Measurements from ENCODE around the gene RTN4R.
"Not testable (repeated sequence)": the region's sequence is repeated elsewhere in the genome, so short reads cannot be mapped to it uniquely, and the experiment has no call there.

- TF ChIP-seq CTCF (IDR thresholded peaks at IDR 0.05; ENCODE audit: control extremely low read depth in 1 of 3, insufficient read depth in 1 of 3, low read depth in 1 of 3, low read length in 3 of 3); POLR2A (IDR thresholded peaks at IDR 0.05; ENCODE audit: control extremely low read depth in 1 of 2, low read depth in 2 of 2, low read length in 2 of 2); EGR1 (IDR thresholded peaks at IDR 0.05; ENCODE audit: borderline replicate concordance, low read depth, low read length); GABPA (IDR thresholded peaks at IDR 0.05; ENCODE audit: borderline replicate concordance, insufficient read depth, low read length); TBP (IDR thresholded peaks at IDR 0.05; ENCODE audit: low read depth, low read length); EP300 (IDR thresholded peaks at IDR 0.05; ENCODE audit: borderline replicate concordance in 1 of 2, low read depth in 2 of 2, low read length in 2 of 2); POLR2AphosphoS5 (IDR thresholded peaks at IDR 0.05; ENCODE audit: low read depth, low read length); SP2 (IDR thresholded peaks at IDR 0.05; ENCODE audit: low read length); ASH2L (IDR thresholded peaks at IDR 0.05; ENCODE audit: low read length); EZH2 (IDR thresholded peaks at IDR 0.05; ENCODE audit: low read depth, low read length, severe bottlenecking); SIN3A (conservative IDR thresholded peaks at IDR 0.05 in 1 of 2, IDR thresholded peaks at IDR 0.05 in 1 of 2; ENCODE audit: low read depth in 1 of 2, low read length in 2 of 2): not testable (repeated sequence)
Observed at GRCh38 chr22:20286784-20287423, 18.8 kb upstream of the RTN4R start.

Measured in H1 (cell line).